ENCODE data around the gene GNAZ.

Gene GNAZ

DNA sequence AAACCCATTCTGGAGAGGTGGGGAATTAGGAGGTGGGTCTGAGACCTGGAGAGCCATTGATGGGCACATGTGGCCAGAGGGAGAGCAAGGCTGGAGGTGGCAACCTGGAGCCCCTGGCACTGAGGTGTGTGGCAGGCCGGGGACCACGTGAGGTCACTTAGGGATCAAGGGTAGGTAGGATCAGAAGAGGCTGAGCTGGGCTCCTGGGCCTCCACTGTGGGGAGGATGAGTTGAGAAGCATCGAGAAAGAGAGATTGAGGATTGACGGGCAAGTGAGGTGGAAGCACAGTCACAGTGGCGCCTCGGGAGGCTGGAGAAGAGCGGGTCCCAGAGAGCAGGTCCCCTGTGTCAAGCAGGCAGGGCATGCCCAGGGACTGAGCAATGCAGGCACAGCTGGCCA, 4.1 kb downstream of the GNAZ start:
- Histone ChIP-seq H3K9me3 (ENCODE audit: control insufficient read depth in 1 of 2, low read length in 2 of 2) (no peaks in the 10 kb centered on the region), H3K4me1 (ENCODE audit: control insufficient read depth in 1 of 2, insufficient read depth in 2 of 2, low read length in 2 of 2) (peaks cover 0 to 17% of the 10 kb centered on the region in 2 donors), H3K27ac (ENCODE audit: low read length) (no peak overlapping the region), H3K4me3 (ENCODE audit: low read depth in 1 of 2, low read length in 2 of 2) (no peak overlapping the region), H3K27me3 (ENCODE audit: low read depth, low read length) (no peaks in the 10 kb centered on the region), H3K36me3 (ENCODE audit: control insufficient read depth in 1 of 2, insufficient read depth in 2 of 2, low read length in 2 of 2) (no peaks in the 10 kb centered on the region)

DNA sequence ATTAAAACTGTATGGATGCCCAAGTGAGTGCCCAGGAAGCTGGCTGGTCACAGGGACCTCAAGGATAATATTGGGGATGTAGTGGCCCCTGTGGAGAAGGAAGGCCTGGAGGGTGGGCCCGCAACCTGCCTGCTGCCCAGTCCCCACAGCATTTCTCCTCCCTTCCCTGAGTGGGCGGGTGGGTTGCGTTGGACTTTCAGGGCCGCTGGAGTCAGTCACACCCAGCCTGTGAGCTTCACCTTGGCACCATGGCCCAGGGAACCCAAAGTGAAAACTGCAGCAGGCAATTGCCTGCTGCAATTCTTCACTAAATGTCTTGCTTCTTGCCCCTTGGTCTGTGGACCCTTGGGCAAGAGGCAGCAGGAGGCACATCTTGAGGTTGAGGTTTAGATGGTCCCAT, 4.7 kb downstream of the GNAZ start:
- Histone ChIP-seq H3K36me3 (ENCODE audit: control insufficient read depth in 1 of 2, insufficient read depth in 2 of 2, low read length in 2 of 2) (no peaks in the 10 kb centered on the region), H3K9me3 (ENCODE audit: control insufficient read depth in 1 of 2, low read length in 2 of 2) (no peaks in the 10 kb centered on the region), H3K27ac (ENCODE audit: low read length) (no peak overlapping the region), H3K27me3 (ENCODE audit: low read depth, low read length) (no peaks in the 10 kb centered on the region), H3K4me1 (ENCODE audit: control insufficient read depth in 1 of 2, insufficient read depth in 2 of 2, low read length in 2 of 2) (peaks cover 0 to 12% of the 10 kb centered on the region in 2 donors), H3K4me3 (ENCODE audit: low read depth in 1 of 2, low read length in 2 of 2) (no peak overlapping the region)

DNA sequence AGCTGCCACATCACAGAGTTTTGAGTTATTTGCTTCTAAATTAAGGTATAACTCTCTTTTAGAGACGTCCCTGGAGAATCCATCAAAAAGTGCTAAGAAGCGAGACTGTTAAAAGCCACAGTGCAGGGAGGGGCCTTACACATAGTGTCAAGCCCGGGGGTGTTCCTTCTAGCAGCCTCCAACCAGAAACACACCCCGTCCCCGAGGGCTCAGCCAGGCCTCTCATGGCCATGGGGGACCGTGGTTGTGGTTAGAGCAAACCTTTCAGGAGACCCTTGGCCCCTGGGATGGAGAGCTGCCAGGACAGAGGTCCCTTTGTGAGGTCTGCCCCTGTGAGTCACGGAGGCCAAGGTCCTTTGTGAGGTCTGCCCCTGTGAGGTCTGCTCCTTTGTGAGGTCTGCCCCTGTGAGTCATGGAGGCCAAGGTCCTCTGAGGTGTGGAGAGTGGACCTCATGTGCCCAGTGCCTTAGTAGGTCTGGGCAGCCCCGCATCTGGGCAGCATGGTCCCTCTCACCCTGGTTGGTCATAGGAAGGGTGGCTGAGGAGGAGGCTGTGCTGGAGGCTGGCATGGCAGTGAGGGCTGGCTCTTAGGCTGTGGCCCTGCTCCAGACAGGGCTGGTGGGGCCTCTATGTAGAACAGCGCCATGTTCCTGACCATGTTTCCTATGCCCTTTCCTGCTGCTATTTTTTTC, 5.4 kb downstream of the GNAZ start:
- no peaks in the 10 kb centered on the region for H3K27me3 ChIP-seq (ENCODE audit: low read depth, low read length)
- H3K36me3 ChIP-seq (ENCODE audit: control insufficient read depth in 1 of 2, insufficient read depth in 2 of 2, low read length in 2 of 2) = no peaks in the 10 kb centered on the region
- no peaks in the 10 kb centered on the region for H3K9me3 ChIP-seq (ENCODE audit: control insufficient read depth in 1 of 2, low read length in 2 of 2)
- H3K4me1 ChIP-seq (ENCODE audit: control insufficient read depth in 1 of 2, insufficient read depth in 2 of 2, low read length in 2 of 2) = peaks cover 0 to 11% of the 10 kb centered on the region in 2 donors
- no peak overlapping the region for H3K4me3 ChIP-seq (ENCODE audit: low read depth in 1 of 2, low read length in 2 of 2)
- no peak overlapping the region for H3K27ac ChIP-seq (ENCODE audit: low read length)

DNA sequence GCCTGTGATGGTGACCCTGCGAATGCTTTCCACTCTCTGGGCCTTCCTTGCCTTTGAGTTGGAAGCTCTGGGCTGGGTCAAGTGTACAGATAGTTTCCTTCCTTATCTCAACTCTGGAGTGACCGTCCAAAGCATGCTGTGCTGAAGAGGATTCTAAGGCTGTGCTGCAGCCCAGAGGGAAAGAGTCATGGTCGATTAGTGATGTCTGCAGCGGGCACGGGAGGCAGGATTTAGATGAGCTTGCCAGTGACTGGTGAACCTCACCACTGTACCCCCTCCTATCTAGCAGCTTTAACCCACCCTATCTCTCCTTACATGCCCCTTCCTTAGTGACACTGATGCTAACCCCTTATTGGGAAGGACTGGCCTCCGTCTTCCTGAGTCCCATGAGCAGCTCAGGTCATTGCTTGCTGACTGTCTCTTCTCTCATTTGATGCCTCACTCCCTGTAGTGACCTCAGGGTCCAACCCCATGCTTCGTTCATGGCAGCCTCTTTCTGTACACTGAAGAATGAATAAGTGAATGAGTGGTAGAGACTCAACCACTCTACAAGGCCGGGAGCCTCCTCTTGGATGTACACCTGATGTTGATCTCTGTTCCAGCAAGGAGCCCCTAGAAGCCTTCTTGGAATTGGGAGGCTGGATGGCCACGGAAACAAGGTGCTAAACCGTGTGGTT, 6.7 kb downstream of the GNAZ start:
- Histone ChIP-seq H3K36me3 (ENCODE audit: control insufficient read depth in 1 of 2, insufficient read depth in 2 of 2, low read length in 2 of 2) (no peaks in the 10 kb centered on the region), H3K27ac (ENCODE audit: low read length) (no peak overlapping the region), H3K4me3 (ENCODE audit: low read depth in 1 of 2, low read length in 2 of 2) (no peak overlapping the region), H3K27me3 (ENCODE audit: low read depth, low read length) (no peaks in the 10 kb centered on the region), H3K4me1 (ENCODE audit: control insufficient read depth in 1 of 2, insufficient read depth in 2 of 2, low read length in 2 of 2) (no peaks in the 10 kb centered on the region), H3K9me3 (ENCODE audit: control insufficient read depth in 1 of 2, low read length in 2 of 2) (no peaks in the 10 kb centered on the region)

DNA sequence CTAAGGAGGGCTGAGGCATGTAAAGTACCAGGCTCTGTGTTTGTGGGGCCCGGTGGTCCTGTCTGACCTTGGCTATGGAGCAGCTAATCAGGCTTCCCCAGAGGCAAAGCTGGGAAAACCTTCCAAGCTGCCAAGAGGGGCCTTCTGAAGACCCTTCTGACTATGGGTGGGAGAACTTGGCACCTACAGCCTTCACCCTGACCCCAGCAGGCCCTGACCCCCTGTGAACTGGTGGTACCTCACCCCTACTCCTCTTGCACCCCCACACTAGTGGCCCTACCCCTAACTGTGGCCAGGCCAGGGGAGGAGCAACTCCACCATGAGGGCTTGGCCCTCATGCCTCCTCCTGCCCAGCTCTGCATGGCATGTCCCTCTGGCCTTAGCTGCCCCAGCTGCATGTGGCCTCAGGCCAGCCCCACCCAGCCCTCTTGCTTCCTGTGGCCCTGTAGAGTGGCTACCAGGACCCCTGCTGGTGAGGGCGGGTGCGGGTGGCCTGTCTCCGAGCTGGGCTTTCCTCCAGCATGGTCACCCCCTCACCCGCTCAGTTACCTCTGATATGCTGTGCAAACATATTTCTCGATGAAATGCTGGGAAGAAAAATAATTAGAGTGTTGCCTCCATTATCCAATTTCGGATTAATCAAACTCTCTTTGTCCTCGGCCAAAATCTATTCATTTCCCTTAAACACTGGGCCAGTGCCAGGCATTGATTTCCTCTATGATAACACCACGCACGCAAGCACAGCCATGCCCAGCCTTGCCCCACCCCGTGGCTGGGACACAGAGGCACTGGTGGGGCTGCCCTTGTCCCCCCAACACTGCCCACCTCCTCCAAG, 7.5 kb downstream of the GNAZ start:
- no peak overlapping the region for H3K27ac ChIP-seq (ENCODE audit: low read length)

DNA sequence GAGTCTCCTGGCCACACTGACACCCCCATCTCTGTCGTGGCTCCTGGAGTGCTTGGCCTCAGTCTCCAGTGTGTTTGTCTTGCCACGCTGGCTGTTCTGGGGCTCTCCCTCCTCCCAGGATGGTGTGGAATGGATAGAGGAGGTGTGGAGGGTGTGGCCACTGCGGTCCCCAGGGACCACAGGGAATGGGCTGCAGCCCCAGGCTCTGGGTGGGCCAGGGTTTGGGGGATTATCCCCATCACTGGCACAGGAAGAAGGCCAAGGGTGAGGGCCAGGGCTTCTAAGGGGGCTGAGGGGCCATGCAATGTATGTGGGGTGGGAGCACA, 8.1 kb downstream of the GNAZ start:
- no peaks in the 10 kb centered on the region for H3K9me3 ChIP-seq (ENCODE audit: control insufficient read depth in 1 of 2, low read length in 2 of 2)

More for the DNA sequence above, 7.5 kb downstream of the GNAZ start:
- H3K4me1 ChIP-seq (ENCODE audit: control insufficient read depth in 1 of 2, insufficient read depth in 2 of 2, low read length in 2 of 2) = no peaks in the 10 kb centered on the region
- H3K4me3 ChIP-seq (ENCODE audit: low read depth in 1 of 2, low read length in 2 of 2) = no peak overlapping the region
- no peaks in the 10 kb centered on the region for H3K36me3 ChIP-seq (ENCODE audit: control insufficient read depth in 1 of 2, insufficient read depth in 2 of 2, low read length in 2 of 2)
- H3K27me3 ChIP-seq (ENCODE audit: low read depth, low read length) = no peaks in the 10 kb centered on the region
- no peaks in the 10 kb centered on the region for H3K9me3 ChIP-seq (ENCODE audit: control insufficient read depth in 1 of 2, low read length in 2 of 2)

DNA sequence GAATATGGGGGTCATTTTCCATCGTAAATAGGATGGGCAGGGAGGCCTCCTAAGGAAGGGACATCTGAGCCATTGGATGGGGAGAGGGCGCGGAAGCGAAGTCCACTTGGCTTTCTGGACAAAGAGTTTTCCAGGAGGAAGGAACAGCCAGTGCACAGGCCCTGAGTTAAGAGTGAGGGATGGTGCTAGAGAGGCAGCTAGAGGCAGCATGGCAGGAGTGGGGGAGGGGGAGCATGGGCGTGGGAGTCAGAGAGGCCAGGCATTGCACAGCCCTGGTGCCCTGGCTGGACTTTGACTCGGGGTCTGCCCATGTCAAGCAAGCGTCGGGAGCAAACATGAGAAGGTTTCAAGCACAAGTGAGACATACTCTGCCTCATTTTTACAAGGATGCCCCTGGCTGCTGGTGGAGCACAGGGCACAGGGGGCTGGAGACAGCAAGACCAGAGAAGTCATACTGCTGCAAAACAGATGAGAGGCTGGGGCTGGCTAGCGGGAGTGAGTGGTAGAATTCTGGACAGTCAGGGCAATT, 9.0 kb downstream of the GNAZ start:
- no peaks in the 10 kb centered on the region for H3K27me3 ChIP-seq (ENCODE audit: low read depth, low read length)
- no peak overlapping the region for H3K4me3 ChIP-seq (ENCODE audit: low read depth in 1 of 2, low read length in 2 of 2)
- H3K4me1 ChIP-seq (ENCODE audit: control insufficient read depth in 1 of 2, insufficient read depth in 2 of 2, low read length in 2 of 2) = no peaks in the 10 kb centered on the region
- no peaks in the 10 kb centered on the region for H3K36me3 ChIP-seq (ENCODE audit: control insufficient read depth in 1 of 2, insufficient read depth in 2 of 2, low read length in 2 of 2)
- no peak overlapping the region for H3K27ac ChIP-seq (ENCODE audit: low read length)
- no peaks in the 10 kb centered on the region for H3K9me3 ChIP-seq (ENCODE audit: control insufficient read depth in 1 of 2, low read length in 2 of 2)

More for the DNA sequence above, 8.1 kb downstream of the GNAZ start:
- no peak overlapping the region for H3K4me3 ChIP-seq (ENCODE audit: low read depth in 1 of 2, low read length in 2 of 2)
- H3K27ac ChIP-seq (ENCODE audit: low read length) = no peak overlapping the region
- H3K4me1 ChIP-seq (ENCODE audit: control insufficient read depth in 1 of 2, insufficient read depth in 2 of 2, low read length in 2 of 2) = no peaks in the 10 kb centered on the region
- no peaks in the 10 kb centered on the region for H3K27me3 ChIP-seq (ENCODE audit: low read depth, low read length)
- H3K36me3 ChIP-seq (ENCODE audit: control insufficient read depth in 1 of 2, insufficient read depth in 2 of 2, low read length in 2 of 2) = no peaks in the 10 kb centered on the region

DNA sequence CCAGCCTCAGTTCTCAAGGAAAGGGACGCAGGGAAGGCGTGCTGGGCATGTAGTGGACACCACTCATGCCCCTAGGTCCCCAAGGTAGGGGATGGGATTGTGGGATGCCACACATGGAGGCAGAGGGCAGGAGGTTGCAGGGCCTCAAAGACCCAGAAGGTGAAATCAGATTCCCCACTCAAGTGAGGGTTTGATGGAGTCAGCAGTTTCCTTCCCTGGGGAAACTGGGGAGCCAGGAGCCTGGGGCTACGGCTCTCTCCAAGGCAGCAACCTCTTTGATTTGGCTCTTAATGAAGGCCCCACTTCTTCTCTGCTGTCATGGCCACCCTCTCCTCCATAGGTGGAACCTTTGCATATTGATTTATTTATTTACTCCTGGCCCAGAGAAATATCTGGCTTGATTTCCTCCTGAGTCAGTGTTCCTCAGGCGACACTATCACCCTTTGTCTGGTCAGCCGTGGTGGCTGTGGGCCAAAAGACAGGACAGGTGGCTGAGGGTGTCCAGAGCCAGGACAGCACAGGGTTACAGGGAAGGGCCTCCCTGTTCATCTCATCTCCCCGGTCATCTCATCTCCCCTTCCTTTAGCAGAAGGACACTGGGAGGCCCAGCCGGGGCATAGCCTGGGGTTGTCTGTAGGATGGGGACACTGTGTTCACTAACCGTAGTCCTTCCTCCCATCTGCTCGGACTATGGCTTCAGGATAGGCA, 9.6 kb downstream of the GNAZ start:
- H3K4me1 ChIP-seq (ENCODE audit: control insufficient read depth in 1 of 2, insufficient read depth in 2 of 2, low read length in 2 of 2) = no peaks in the 10 kb centered on the region
- H3K27ac ChIP-seq (ENCODE audit: low read length) = no peak overlapping the region
- no peaks in the 10 kb centered on the region for H3K27me3 ChIP-seq (ENCODE audit: low read depth, low read length)
- no peaks in the 10 kb centered on the region for H3K9me3 ChIP-seq (ENCODE audit: control insufficient read depth in 1 of 2, low read length in 2 of 2)
- H3K4me3 ChIP-seq (ENCODE audit: low read depth in 1 of 2, low read length in 2 of 2) = no peak overlapping the region
- no peaks in the 10 kb centered on the region for H3K36me3 ChIP-seq (ENCODE audit: control insufficient read depth in 1 of 2, insufficient read depth in 2 of 2, low read length in 2 of 2)

DNA sequence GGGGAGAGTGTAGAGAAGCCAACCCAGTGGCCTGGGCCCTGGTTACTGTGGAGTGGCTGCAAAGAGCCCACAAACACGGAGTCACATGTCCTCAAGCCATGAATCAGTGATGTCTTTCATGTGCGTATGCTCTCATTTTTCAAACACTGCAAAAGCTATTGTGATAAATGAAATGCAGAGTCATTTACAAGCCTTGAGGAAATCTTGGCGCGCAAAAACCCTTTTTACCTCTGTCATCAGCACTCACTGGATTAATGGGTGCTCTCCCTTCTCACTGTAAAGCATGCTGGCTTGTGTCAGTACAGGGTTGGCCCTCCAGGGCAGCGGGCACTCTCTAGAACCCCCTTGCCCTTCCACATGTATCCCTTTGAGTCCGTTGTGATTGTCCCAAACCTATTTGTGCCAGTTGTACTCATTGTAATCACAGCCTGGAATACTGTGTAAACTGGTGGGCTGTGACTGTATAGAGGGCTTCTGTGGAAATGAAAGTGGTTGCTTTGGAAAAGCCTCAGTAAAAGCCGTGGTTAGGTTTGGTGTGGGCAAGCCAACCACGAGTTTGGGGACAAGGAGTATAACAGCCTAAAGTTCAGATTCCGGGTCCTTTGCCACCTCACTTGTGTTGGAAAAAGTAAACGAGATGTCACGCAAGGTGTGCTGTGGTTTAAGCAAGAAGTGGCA, 10.4 kb downstream of the GNAZ start:
- Histone ChIP-seq H3K27ac (ENCODE audit: low read length) (no peak overlapping the region), H3K36me3 (ENCODE audit: control insufficient read depth in 1 of 2, insufficient read depth in 2 of 2, low read length in 2 of 2) (no peaks in the 10 kb centered on the region), H3K4me3 (ENCODE audit: low read depth in 1 of 2, low read length in 2 of 2) (no peak overlapping the region), H3K4me1 (ENCODE audit: control insufficient read depth in 1 of 2, insufficient read depth in 2 of 2, low read length in 2 of 2) (no peaks in the 10 kb centered on the region), H3K9me3 (ENCODE audit: control insufficient read depth in 1 of 2, low read length in 2 of 2) (no peaks in the 10 kb centered on the region), H3K27me3 (ENCODE audit: low read depth, low read length) (no peaks in the 10 kb centered on the region)

DNA sequence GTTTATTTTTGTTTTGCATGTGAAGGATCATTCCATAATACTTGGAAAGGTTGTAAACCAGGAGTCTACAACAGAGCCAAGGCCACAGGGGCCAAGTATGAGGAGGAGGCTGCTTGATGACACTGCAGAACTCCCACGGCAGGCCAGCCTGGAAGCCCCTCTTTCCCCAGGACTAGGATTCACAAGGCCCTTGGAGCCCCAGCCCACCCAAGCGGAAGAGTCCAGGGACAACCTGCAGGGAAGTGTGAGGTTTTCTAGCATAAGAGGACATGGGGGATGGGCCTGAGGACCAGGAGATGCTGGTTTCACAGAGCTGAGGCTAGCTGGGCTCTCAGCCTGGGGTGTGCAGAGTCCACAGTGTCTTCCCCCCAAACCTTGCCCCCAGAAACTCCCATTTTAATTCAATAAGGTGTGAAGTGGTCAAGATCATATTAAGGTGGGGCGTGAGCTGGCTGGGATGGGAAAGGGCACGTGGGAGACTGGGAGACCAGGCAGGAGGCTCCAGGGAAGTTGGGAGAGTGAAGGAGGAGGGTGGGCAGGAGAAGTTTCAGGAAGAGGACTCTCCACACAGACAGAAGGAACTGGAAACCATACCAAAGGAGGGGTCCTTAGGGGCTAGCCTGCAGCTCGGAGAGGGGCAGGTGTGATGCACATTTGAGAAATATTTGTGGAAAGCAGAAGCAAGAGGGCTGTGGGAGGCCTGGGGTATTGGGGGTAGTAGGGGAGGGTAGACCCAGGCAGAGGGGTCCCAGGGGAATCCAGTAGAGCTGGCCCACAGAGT, 12.4 kb downstream of the GNAZ start:
- no peaks in the 10 kb centered on the region for H3K9me3 ChIP-seq (ENCODE audit: control insufficient read depth in 1 of 2, low read length in 2 of 2)
- no peaks in the 10 kb centered on the region for H3K27me3 ChIP-seq (ENCODE audit: low read depth, low read length)
- H3K4me1 ChIP-seq (ENCODE audit: control insufficient read depth in 1 of 2, insufficient read depth in 2 of 2, low read length in 2 of 2) = no peaks in the 10 kb centered on the region
- no peak overlapping the region for H3K27ac ChIP-seq (ENCODE audit: low read length)
- H3K36me3 ChIP-seq (ENCODE audit: control insufficient read depth in 1 of 2, insufficient read depth in 2 of 2, low read length in 2 of 2) = no peaks in the 10 kb centered on the region
- H3K4me3 ChIP-seq (ENCODE audit: low read depth in 1 of 2, low read length in 2 of 2) = no peak overlapping the region
